ENCODE measurements around the gene RHBDL1. TPM values are rescaled to one million over a fixed set of nuclear protein-coding genes. Genes with fewer than 3 reads are reported as not detected.

The RHBDL1 gene
- total RNA-seq, 2 donors from 2014 or later = 4.4 to 5.3 TPM

- intact Hi-C loops (cut with DNase I, micrococcal nuclease) = no loop called here
- DNase-seq = no peak
- ATAC-seq = no peak
These were observed 39.8 kb upstream of the RHBDL1 start for GRCh38 chr16:635573-636205.

- peak; percentile 97 to 98 for DNase-seq
- intact Hi-C loops (cut with DNase I, micrococcal nuclease) = no loop called here
- peak; percentile 84 for ATAC-seq
These were observed 39.0 kb upstream of the RHBDL1 start, which contains the start of gene METTL26 for GRCh38 chr16:636206-637080. Gene METTL26 (minus strand): TSS chr16:636305. CDS start chr16:636290, 15 bp downstream.

GRCh38 chr16:637081-638018, 38.1 kb upstream of the RHBDL1 start:
- ATAC-seq = peak; percentile 71
- DNase-seq = peak; percentile 88 to 93
- intact Hi-C loops (cut with DNase I, micrococcal nuclease) = no loop called here

GRCh38 chr16:638034-638543, 37.4 kb upstream of the RHBDL1 start:
- no peak for DNase-seq
- intact Hi-C loops (cut with DNase I, micrococcal nuclease) = no loop called here
- ATAC-seq = no peak

GRCh38 chr16:638836-639235, 36.6 kb upstream of the RHBDL1 start:
- no peak for ATAC-seq
- DNase-seq = no peak
- intact Hi-C loops (cut with DNase I, micrococcal nuclease) = no loop called here

- DNase-seq (no peak), ATAC-seq (no peak)
- intact Hi-C loops (cut with DNase I, micrococcal nuclease) = no loop called here
These were observed 34.9 kb upstream of the RHBDL1 start for GRCh38 chr16:640614-641013.

- intact Hi-C loops (cut with DNase I, micrococcal nuclease) = no loop called here
- ATAC-seq (peak; percentile 64), DNase-seq (peak; percentile 90 to 93)
These were observed 33.9 kb upstream of the RHBDL1 start, which contains the start of gene MCRIP2 for GRCh38 chr16:641326-642188. Gene MCRIP2 (plus strand): TSS chr16:641828. CDS start chr16:641992, 164 bp downstream.

GRCh38 chr16:642189-643049, 33.1 kb upstream of the RHBDL1 start:
- DNase-seq (peak; percentile 82 to 86), ATAC-seq (peak; percentile 66)
- intact Hi-C loops (cut with DNase I, micrococcal nuclease) = no loop called here

GRCh38 chr16:643050-643368, 32.5 kb upstream of the RHBDL1 start:
- intact Hi-C loops (cut with DNase I, micrococcal nuclease) = no loop called here
- ATAC-seq (no peak), DNase-seq (no peak)

- DNase-seq (no peak), ATAC-seq (no peak)
- intact Hi-C loops (cut with DNase I, micrococcal nuclease) = no loop called here
These were observed 30.9 kb upstream of the RHBDL1 start for GRCh38 chr16:644556-644955.

GRCh38 chr16:645852-646678, 29.4 kb upstream of the RHBDL1 start:
- intact Hi-C loops (cut with DNase I, micrococcal nuclease) = no loop called here

GRCh38 chr16:646679-647172, 28.7 kb upstream of the RHBDL1 start:
- DNase-seq = no peak
- intact Hi-C loops (cut with DNase I, micrococcal nuclease) = no loop called here
- ATAC-seq = no peak

More at GRCh38 chr16:645852-646678, 29.4 kb upstream of the RHBDL1 start:
- DNase-seq (peak; percentile 63 to 87), ATAC-seq (peak; percentile 3)

- intact Hi-C loops (cut with DNase I, micrococcal nuclease) = no loop called here
- peak; percentile 30 for ATAC-seq
- peak; percentile 61 to 64 for DNase-seq
These were observed 28.1 kb upstream of the RHBDL1 start for GRCh38 chr16:647173-647902.

- ATAC-seq (peak; percentile 59), DNase-seq (peak; percentile 85 to 88)
- intact Hi-C loops (cut with DNase I, micrococcal nuclease) = no loop called here
These were observed 27.2 kb upstream of the RHBDL1 start for GRCh38 chr16:648071-648780.
